ENCODE results near the gene HABP4.

The HABP4 gene

DNA sequence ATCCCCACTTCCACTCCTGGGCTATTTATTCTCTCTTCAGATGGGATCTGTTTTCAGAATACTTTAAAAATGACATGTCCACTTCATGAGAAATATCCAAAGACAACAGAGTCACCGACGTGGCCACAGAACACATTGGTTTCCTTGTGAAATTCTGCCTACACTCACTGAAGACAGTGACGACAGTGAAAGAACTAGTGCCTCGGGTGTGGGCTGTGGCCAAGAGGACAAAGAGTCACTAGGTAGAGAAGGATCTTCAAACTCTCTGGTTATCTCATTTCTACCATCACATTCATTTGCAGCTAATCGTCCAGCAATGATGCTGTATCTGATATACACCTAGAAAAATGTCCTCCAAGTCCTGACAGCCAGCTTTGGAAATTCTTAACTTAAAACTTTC, 59.1 kb downstream of the HABP4 start:
- no peak for TF ChIP-seq POLR2AphosphoS5 (IDR thresholded peaks at IDR 0.05; ENCODE audit: low read depth, low read length)
- TF ChIP-seq, protein P1, sequence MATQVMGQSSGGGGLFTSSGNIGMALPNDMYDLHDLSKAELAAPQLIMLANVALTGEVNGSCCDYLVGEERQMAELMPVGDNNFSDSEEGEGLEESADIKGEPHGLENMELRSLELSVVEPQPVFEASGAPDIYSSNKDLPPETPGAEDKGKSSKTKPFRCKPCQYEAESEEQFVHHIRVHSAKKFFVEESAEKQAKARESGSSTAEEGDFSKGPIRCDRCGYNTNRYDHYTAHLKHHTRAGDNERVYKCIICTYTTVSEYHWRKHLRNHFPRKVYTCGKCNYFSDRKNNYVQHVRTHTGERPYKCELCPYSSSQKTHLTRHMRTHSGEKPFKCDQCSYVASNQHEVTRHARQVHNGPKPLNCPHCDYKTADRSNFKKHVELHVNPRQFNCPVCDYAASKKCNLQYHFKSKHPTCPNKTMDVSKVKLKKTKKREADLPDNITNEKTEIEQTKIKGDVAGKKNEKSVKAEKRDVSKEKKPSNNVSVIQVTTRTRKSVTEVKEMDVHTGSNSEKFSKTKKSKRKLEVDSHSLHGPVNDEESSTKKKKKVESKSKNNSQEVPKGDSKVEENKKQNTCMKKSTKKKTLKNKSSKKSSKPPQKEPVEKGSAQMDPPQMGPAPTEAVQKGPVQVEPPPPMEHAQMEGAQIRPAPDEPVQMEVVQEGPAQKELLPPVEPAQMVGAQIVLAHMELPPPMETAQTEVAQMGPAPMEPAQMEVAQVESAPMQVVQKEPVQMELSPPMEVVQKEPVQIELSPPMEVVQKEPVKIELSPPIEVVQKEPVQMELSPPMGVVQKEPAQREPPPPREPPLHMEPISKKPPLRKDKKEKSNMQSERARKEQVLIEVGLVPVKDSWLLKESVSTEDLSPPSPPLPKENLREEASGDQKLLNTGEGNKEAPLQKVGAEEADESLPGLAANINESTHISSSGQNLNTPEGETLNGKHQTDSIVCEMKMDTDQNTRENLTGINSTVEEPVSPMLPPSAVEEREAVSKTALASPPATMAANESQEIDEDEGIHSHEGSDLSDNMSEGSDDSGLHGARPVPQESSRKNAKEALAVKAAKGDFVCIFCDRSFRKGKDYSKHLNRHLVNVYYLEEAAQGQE (IDR thresholded peaks at IDR 0.05; ENCODE audit: insufficient read depth in 1 of 2, low read depth in 2 of 2, low read length in 2 of 2): no peak
- TF ChIP-seq TAF1 (IDR thresholded peaks at IDR 0.05; ENCODE audit: borderline replicate concordance, insufficient read depth, low read length): no peak
- no peak for TF ChIP-seq SIN3A (IDR thresholded peaks at IDR 0.05; ENCODE audit: borderline replicate concordance, insufficient read depth, low read length)
- TF ChIP-seq FOXP2 (optimal IDR thresholded peaks at IDR 0.05; ENCODE audit: borderline replicate concordance, extremely low read depth, extremely low read length, insufficient read depth): no peak

DNA sequence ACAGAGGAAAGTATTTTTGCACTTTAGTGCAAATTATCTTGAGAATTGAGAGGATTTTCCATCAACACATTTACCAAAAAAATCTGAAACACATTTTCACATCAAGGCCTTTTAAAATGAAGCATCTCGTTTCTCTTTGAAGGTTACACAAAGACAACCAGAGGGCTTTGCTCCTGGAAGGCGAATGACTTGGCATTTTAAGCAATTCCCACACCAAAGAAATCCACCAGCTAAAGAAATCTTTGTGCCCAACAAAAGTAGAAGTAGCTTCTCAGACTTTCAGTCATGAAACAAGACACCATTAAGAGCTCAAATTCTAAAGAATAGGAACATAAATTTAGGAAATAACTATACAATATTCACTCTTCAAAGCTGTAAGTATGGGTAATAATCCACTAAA, 59.9 kb downstream of the HABP4 start:
- TF ChIP-seq POLR2AphosphoS5 (IDR thresholded peaks at IDR 0.05; ENCODE audit: low read depth, low read length): no peak
- TF ChIP-seq, protein P1 (IDR thresholded peaks at IDR 0.05; ENCODE audit: insufficient read depth in 1 of 2, low read depth in 2 of 2, low read length in 2 of 2): no peak
- no peak for TF ChIP-seq FOXP2 (optimal IDR thresholded peaks at IDR 0.05; ENCODE audit: borderline replicate concordance, extremely low read depth, extremely low read length, insufficient read depth)
- no peak for TF ChIP-seq SIN3A (IDR thresholded peaks at IDR 0.05; ENCODE audit: borderline replicate concordance, insufficient read depth, low read length)
- no peak for TF ChIP-seq TAF1 (IDR thresholded peaks at IDR 0.05; ENCODE audit: borderline replicate concordance, insufficient read depth, low read length)

DNA sequence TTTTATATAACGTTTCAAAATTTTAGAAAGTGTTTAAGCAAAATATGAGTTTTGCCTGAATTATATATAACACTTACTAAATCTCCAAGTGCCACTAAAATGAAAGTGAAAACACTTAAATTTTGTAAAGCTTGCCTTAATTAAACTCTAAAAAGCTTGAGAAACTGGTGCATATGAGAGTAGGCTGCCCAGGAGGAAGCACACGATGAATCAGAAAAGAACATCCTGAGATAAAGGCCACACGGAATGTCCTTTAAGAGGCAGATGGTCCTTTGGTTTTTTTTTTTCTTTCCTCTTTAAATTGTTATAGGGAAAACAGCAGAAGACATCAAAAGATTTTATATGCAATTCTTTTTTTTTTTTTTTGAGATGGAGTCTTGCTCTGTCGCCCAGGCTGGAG, 60.3 kb downstream of the HABP4 start:
- TF ChIP-seq TAF1 (IDR thresholded peaks at IDR 0.05; ENCODE audit: borderline replicate concordance, insufficient read depth, low read length): no peak

DNA sequence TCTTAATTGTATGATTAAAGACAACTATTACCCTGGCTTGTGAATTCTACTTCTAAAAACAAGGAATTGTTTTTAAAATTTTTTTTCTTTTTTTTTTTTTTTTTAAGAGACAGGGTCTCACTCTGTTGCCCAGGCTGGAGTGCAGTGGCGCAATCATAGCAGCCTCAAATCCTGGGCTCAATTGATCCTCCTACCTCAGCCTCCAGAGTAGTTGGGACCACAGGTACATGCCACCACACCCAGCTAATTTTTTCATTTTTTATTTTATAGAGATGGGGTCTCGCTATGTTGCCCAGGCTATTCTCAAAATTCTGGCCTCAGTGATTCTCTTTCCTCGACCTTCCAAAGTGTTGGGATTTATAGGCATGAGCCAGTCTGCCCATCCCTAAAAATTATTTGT, 62.3 kb downstream of the HABP4 start:
- TF ChIP-seq TAF1 (IDR thresholded peaks at IDR 0.05; ENCODE audit: borderline replicate concordance, insufficient read depth, low read length) (no peak), POLR2AphosphoS5 (IDR thresholded peaks at IDR 0.05; ENCODE audit: low read depth, low read length) (no peak), FOXP2 (optimal IDR thresholded peaks at IDR 0.05; ENCODE audit: borderline replicate concordance, extremely low read depth, extremely low read length, insufficient read depth) (no peak), SIN3A (IDR thresholded peaks at IDR 0.05; ENCODE audit: borderline replicate concordance, insufficient read depth, low read length) (no peak)
- TF ChIP-seq, protein P1 (IDR thresholded peaks at IDR 0.05; ENCODE audit: insufficient read depth in 1 of 2, low read depth in 2 of 2, low read length in 2 of 2): no peak

DNA sequence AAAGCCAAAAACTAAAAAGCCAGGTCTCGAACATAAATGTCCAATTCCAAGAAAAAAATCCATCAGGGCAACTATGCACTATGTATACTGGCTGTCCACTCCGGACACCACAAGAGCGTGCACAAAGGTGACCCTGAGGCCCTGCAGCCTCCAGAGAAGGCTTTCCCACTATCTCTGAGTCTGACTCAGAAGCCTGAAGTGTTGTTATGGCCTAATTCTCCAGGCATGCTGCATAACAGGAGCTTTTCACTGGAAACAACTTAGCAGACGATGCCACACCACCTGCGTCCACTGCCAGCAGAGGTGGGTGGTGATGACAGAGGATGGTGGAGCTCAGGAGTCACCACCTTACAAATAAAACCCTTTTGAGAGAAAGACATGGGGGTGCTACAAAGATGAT, 63.7 kb downstream of the HABP4 start:
- no peak for TF ChIP-seq TAF1 (IDR thresholded peaks at IDR 0.05; ENCODE audit: borderline replicate concordance, insufficient read depth, low read length)
- TF ChIP-seq POLR2AphosphoS5 (IDR thresholded peaks at IDR 0.05; ENCODE audit: low read depth, low read length): no peak

DNA sequence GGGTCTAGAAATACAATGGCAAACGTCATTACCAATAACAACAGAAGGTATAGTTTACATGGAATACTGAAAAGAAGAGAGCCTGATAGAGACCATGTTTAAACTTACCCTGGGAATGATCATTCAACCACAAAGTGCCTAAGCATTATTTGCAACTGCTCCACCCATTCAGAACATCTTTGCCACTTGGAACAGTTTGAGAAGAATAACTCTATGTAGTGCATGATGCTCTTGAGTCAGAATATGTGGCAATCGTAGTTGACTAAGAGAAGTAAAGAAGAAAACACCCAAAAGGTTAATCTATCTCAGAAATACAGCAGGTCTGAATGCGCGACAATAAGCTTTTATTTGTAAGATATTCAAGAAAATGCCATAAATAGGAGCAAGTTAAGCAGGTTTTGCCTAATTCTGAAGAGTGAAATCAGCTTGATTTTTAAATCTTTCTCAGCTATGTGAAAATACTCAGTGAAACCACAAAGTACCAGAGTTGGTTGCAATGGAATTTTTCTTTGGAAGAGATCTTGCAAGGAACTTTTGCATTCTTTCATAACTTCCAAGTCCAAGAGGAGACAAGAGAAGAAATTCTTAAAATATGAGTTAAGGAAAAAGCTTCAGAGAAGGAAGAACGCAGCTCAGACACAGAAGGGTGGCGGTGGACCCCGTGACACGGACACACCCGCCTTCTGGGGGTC, 64.3 kb downstream of the HABP4 start:
- TF ChIP-seq TAF1 (IDR thresholded peaks at IDR 0.05; ENCODE audit: borderline replicate concordance, insufficient read depth, low read length) (no peak), FOXP2 (optimal IDR thresholded peaks at IDR 0.05; ENCODE audit: borderline replicate concordance, extremely low read depth, extremely low read length, insufficient read depth) (no peak), SIN3A (IDR thresholded peaks at IDR 0.05; ENCODE audit: borderline replicate concordance, insufficient read depth, low read length) (no peak), POLR2AphosphoS5 (IDR thresholded peaks at IDR 0.05; ENCODE audit: low read depth, low read length) (no peak)
- TF ChIP-seq, protein P1 (IDR thresholded peaks at IDR 0.05; ENCODE audit: insufficient read depth in 1 of 2, low read depth in 2 of 2, low read length in 2 of 2): no peak

Data from PFSK-1 (cell line).